Epithelial cell of proximal tubule (primary cell): Measurements from ENCODE around the gene MARVELD3. TPM values are rescaled to one million over a fixed set of nuclear protein-coding genes. Genes with fewer than 3 reads are reported as not detected.

Source experiments
- DNase-seq: peaks from one replicate; pipeline ENCODE4 v3.0.0-alpha.2; 2011; ENCODE audit warnings: low read depth
- H3K4me3 ChIP-seq: 2 replicates; pipeline ENCODE4 v1.5.1; 2011; ENCODE audit warnings: low read depth, mild to moderate bottlenecking, low read length
- CTCF ChIP-seq: conservative IDR thresholded peaks from 2 replicates; pipeline ENCODE4 v1.5.1; 2012; ENCODE audit warnings: low read depth, mild to moderate bottlenecking, low read length
- total RNA-seq: library from RNA; depleted of rRNA; stranded (reverse); fragments of >200 nt; gene quantifications from 2 replicates; pipeline ENCODE4 v1.2.3, GENCODE V29; 2015

Gene MARVELD3
- total RNA-seq, 1 donor from 2014 or later: 7.9 TPM

DNA sequence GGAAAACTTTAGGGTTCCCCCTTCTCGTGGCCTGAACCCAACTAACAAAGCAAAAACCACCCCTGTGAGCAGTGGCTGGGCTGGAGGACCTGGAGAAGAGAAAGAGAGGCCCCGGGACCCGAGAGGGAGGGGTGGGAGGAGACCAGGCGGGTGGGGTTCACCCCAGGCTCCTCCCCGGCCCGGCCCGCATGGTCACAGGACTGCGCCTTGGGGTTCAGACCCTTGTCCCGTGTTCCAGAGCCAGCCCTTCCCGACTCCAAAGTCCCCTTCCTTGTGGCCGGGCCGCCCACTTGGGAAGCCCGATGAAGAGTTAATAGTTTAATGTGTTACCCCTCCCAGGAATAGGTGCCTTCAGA is 852 bp downstream of the MARVELD3 start:
- no peak for DNase-seq
- TF ChIP-seq CTCF: no peak
- peak overlapping the region; percentile 56 for H3K4me3 ChIP-seq

- H3K4me3 ChIP-seq: no peak overlapping the region
- no peak for TF ChIP-seq CTCF
- DNase-seq: no peak
These were observed 1.8 kb downstream of the MARVELD3 start for GRCh38 chr16:71627731-71628181.

- no peak for TF ChIP-seq CTCF
- DNase-seq: no peak
- no peak overlapping the region for H3K4me3 ChIP-seq
These were observed 2.8 kb downstream of the MARVELD3 start for GRCh38 chr16:71628810-71629209.

DNA sequence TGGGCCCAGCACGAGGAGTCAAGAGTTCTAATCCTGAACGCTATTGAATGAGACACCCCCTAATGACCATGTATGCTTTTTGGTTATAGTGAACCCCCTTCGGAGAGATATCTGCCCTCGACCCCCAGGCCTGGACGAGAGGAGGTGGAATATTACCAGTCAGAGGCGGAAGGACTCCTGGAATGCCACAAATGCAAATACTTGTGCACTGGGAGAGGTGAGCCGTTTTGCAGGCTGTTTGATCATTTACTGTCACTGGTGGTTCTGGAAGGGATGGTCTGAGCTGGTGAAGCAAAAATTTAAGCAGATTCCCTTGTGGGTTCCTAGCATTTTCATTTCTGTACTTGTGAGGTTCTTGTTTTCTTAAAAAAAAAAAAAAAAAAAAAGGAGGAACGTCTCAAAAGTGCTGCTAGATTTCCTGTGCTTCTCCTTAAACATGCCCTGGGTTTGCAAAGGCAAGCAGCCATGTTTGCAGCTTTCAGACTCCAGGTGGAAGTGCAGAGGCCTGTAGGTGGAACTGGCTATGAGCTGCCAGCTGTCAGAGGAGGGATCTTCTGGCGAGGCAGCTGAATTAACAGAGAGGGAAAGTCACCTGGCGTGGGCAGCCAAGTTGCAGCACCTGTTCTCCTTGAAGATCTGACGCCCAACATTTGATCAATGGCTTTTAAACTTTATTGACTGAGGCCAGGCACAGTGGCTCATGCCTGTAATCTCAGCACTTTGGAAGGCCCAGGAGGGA is 3.5 kb downstream of the MARVELD3 start:
- H3K4me3 ChIP-seq: no peak overlapping the region
- DNase-seq: no peak
- TF ChIP-seq CTCF: no peak

DNA sequence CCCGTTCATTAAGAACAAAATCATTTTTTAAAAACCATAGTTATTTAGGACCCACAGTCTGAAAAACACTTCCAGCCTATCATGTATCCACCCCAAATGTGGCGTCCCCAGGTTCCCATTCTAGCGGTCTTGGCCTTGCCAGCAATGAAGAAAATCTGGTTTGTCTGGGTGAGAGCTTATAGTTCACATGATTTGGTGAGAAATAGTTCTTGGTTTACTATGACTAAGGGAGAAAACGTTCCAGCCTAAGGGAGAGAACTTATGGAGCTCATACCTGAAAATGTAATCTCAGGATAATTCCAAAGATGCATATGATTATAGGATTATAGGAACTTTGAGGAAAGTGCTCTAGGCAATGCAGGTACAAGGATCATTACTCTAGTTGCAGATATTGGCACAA is 4.8 kb downstream of the MARVELD3 start:
- H3K4me3 ChIP-seq: no peak overlapping the region
- DNase-seq: no peak
- TF ChIP-seq CTCF: no peak

- no peak for DNase-seq
- TF ChIP-seq CTCF: no peak
- no peak overlapping the region for H3K4me3 ChIP-seq
These were observed 5.8 kb downstream of the MARVELD3 start for GRCh38 chr16:71631776-71632175.

DNA sequence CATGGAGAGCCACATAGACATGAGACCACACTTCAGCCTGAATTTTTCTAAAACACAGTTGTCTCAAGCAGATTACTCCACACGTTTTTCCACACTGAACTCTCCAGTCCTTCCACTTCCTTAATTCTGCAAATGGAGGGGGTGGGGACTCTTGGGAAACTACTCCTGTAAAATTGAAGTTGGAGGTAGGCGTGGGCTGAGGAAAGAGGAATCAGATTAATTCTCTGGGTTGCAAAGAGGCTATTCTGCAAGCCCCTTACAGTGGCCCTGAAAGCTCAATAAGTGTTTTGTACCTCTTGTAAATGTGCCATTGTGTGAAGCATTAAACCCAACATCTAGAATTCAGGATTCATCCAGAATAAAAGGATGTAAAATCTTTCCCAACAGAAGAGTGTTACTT is 9.6 kb downstream of the MARVELD3 start:
- H3K4me3 ChIP-seq: no peak overlapping the region
- no peak for TF ChIP-seq CTCF
- no peak for DNase-seq
